ENCODE measurements around the gene EGFR.

- TF ChIP-seq CTCF (conservative IDR thresholded peaks at IDR 0.05 in 1 of 2, IDR thresholded peaks at IDR 0.05 in 1 of 2; ENCODE audit: extremely low read depth in 1 of 2, insufficient read depth in 1 of 2, low read depth in 1 of 2, low read length in 2 of 2): no peak
- TF ChIP-seq EZH2 (IDR thresholded peaks at IDR 0.05; ENCODE audit: borderline replicate concordance, low read length): no peak
Measured at GRCh38 chr7:55254242-55254595, 235.4 kb downstream of the EGFR start.

Measured in mammary epithelial cell (primary cell).